ENCODE data around the gene LAMP2.

- no peak for TF ChIP-seq CTCF (conservative IDR thresholded peaks at IDR 0.05; ENCODE audit: low read depth in 2 of 2)
- TF ChIP-seq ZNF114 (CRISPR knock-in tag; IDR thresholded peaks at IDR 0.05): no peak
- TF ChIP-seq REST (IDR thresholded peaks at IDR 0.05; ENCODE audit: unreplicated experiment): no peak
- TF ChIP-seq CREB1 (CRISPR knock-in tag; IDR thresholded peaks at IDR 0.05; ENCODE audit: low read depth): no peak
Measured at GRCh38 chrX:120463241-120463640, 5.9 kb downstream of the LAMP2 start.
